Erythroblast (primary cell): ENCODE data around the gene DAAM1.

Experiments
- GATA1 ChIP-seq: IDR thresholded peaks from 2 replicates; pipeline ENCODE4 v1.6.1; 2011; ENCODE audit warnings: low read depth, mild to moderate bottlenecking, control low read depth, low read length, moderate library complexity
- POLR2A ChIP-seq: IDR thresholded peaks from 2 replicates; pipeline ENCODE4 v1.6.1; 2011; ENCODE audit warnings: mild to moderate bottlenecking, low read length

GRCh38 chr14:59352961-59353360, 164.5 kb downstream of the DAAM1 start:
- TF ChIP-seq POLR2A (no peak), GATA1 (no peak)
